Left forelimb (tissue), 1 donor: ENCODE results near the gene FIS1.
"Not testable (repeated sequence)": the region's sequence is repeated elsewhere in the genome, so short reads cannot be mapped to it uniquely, and the experiment has no call there.

ENCODE experiments used
- DNase-seq: peaks from one replicate; pipeline ENCODE4 v3.0.0-alpha.2; 2018; ENCODE audit warnings: low spot score

Gene FIS1

DNA sequence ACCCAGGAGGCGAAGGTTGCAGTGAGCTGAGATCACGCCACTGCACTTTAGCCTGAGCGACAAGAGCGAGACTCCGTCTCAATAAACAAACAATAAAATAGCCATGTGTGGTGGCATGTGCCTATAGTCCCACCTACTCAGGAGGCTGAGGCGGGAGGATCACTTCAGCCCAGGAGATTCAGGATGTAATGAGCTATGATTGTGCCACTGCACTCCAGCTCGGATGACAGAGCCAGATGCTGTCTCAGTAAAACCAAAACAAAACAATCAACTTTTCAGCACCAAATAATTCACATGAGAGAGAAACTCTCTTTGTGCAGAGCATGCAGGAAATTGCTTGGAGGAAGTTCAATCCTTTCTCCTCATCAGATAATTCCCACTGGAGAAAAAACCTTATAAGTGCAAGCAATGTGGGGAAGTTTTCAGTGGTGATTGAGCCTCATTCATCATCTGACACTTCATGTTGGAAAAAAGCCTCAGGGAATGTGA lies 13.4 kb upstream of the FIS1 start:
- DNase-seq: no peak

DNA sequence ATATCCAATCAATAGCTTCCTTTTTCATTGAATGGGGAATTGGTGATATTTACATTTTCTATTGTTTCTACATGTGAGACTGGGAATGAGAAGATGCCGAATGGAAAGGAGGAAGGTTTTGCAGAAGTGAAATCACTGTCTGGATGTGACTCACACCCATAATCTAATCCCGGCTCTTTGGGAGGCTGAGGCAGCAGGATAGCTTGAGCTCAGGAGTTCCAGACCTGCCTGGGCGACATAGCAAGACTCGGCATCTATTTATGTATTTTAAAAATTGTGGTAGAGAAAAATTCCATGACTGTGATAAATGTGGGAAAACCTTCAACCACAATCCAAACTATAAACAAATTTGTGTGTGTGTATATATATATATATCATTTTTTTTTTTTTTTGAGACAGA lies 10.9 kb upstream of the FIS1 start:
- DNase-seq: no peak

DNA sequence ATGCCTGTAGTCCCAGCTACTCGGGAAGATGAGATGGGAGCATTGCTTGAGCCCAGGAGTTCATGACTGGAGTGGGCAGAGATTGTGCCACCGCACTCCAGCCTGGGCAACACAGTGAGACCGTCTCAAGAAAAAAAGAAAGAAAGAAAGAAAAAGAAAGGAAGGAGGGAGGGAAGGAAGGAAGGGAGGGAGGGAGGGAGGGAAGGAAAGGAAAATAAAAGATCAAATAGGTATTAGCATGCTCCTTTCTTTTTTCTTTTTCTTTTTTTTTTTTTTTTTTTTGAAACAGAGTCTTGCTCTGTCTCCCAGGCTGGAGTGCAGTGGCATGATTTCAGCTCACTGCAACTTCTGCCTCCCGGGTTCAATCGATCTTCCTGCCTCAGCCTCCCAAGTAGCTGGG lies 8.3 kb upstream of the FIS1 start:
- not testable (repeated sequence) for DNase-seq

DNA sequence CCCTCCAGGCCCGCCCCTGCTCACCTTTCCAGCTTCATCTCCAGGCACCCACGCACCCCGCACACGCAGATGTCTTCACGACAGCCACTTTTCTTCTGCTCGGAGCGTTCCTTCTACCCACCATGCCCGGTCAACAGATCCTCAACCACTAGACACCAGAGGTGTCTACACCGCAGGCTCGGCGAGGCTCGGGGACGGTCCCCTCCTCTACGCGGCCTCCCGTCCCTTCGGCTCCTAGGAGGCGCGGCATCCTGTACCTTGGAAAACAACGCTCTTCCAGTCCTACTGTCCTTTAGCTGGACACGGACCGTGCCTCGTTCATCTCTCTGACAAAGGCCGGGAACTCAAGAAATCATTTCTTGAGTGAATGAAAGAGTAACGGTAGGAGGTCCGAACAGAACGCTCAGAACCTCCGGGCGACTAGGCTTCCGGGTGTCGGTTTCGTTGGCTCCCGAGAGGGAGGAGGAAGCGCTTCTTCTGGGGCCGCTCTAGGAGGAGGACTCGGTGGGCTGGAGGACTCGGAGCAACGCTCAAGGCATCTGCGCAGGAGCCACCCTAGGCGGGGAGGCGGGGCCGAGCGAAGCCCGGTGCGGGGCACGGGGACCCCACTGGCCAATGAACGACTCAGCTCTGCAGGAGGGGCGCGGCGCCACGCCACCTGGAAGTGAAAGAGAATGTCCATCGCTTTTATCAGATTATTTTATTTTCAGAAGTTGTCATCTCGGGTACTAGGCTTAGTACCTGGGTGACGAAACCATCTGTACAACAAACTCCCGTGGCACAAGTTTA lies 7.2 kb upstream of the FIS1 start:
- peak; percentile 98 for DNase-seq

DNA sequence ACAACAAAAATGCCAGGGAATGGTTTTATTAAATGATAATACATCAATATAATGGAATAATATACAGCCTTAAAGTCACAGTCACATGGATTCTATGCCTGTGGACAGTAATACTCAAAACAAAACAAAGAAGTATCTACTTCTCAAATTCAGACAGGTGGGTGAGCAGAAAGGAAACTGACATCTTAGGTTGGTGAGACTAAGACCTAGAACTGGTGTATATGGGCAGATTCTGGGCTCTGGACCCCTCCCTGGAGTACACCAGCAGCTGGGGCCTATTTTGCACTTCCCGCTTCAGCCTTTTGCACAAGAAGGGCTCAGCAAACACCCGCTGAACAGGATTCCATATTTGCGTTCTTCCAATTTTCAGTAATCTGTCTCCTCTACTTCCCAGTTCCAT lies 5.4 kb upstream of the FIS1 start:
- no peak for DNase-seq

DNA sequence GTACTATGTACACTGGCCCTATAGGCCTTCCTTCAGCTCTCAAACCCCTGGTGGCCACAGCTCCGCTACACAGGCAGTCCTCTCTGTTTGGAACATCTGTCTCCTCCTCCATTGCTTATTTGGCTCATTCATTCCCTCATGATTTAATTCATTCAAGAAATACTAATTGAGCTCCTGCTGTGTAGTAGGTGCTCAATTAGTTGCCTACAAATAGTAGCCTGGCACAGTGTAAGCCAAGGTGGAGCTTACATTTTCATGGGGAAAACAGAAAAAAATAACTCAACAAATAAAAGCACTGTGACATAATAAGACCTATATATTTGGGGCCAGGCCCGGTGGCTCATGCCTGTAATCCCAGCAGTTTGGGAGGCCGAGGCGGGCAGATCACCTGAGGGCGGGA lies 3.4 kb upstream of the FIS1 start:
- DNase-seq: no peak

DNA sequence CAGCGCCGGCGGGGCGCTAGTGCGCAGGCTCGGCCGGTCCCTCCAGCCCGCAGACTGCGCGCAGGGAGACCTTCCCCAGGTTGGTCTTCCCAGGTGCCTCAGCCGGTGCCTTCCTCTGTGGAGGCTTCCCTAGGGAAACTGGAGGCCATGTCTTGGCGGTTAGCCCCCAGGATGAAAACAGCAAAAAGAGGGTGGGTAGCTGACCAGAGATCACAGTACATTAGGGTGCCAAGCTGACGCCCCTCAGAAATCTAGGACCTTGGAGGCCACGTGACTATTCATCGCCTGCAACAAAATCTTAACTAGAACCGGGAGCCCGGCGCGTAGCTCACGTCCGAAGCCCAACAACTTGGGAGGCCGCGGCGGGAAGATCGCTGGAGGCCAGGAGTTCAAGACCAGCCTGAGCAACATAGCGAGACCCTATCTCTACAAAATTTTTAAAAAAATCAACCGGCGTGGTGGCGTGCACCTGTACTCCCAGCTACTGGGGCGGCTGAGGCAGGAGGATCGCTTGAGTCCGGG lies 327 bp upstream of the FIS1 start:
- no peak for DNase-seq

DNA sequence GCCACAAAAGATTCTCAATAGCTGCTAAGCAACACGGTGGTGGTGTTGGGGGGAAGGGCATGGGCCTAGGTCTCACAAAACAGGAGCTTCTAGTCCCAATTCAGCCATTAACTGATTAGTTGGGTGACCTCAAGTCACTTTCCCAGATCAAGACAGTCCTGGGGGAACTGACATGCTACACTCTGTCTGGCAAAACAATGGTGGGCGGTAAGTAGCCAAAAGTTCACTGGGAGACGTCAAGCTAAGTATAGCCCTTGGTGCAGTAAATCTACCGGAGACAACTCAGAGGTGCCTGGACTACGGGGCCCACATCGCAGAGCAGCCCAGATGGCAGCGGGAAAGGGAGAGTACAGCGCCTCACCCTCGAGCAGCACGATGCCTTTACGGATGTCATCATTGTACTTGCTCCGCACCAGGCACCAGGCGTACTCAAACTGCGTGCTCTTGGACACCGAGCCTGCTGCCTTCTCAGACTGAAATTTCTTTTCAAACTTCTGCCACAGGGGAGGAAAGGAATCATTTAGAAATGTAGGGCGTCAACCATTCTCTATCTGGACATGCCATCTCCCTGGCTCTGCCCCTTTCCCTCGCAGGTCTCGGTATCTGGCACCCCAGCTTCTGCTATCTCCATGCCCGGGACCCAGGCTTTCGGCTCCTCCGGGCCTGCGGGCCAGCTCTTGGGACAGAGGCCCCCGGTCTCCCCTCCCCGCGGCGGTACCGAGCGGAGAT lies 1.1 kb downstream of the FIS1 start:
- peak; percentile 80 for DNase-seq

DNA sequence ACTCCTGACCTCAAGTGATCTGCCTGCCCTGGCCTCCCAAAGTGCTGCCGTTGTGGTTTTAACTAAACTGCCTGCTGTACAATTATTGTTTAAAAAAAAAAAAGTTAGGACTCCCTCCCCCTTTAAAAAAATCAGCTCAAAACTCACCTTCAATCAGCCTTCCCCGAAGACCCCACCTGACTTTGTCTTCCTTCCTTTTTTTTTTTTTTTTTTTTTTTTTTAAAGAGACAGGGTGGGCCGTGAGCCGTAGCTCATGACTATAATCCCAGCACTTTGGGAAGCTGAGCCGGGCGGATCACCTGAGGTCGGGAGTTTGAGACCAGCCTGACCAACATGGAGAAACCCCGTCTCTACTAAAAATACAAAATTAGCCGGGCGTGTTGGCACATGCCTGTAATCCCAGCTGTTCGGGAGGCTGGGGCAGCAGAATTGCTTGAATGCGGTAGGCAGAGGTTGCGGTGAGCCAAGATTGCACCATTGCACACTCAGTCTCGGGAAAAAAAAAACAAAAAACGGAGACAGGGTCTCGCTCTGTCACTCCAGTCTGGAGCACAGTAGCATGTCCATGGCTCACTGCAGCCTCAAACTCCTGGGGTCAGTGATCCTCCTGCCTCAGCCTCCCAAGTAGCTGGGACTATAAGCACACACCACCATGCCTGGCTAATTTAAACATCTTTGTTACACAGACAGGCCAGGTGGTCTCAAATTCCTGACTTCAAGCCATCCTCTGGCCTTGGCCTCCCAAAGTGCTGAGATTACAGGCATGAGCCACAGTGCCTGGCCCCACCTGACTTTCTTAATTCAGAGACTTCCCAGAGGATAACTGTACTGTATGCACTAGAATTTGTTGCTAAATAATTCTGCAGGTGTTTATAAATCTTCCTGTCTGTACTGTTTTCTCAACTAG lies 3.2 kb downstream of the FIS1 start:
- DNase-seq: no peak

DNA sequence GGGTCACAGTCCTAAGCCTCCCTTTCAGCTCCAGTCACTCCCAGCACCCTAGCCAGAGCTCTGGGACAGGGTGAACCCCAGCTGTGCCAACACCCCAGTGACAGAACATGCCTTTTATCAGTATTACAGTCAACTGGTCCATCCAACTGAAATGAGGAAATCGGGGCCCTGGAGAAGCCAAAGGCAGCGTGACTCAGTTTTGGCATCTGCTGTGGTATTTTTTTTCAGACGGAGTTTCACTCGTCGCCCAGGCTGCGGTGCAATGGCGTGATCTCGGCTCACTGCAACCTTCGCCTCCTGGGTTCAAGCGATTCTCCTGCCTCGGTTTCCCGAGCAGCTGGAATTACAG lies 3.9 kb downstream of the FIS1 start:
- no peak for DNase-seq

DNA sequence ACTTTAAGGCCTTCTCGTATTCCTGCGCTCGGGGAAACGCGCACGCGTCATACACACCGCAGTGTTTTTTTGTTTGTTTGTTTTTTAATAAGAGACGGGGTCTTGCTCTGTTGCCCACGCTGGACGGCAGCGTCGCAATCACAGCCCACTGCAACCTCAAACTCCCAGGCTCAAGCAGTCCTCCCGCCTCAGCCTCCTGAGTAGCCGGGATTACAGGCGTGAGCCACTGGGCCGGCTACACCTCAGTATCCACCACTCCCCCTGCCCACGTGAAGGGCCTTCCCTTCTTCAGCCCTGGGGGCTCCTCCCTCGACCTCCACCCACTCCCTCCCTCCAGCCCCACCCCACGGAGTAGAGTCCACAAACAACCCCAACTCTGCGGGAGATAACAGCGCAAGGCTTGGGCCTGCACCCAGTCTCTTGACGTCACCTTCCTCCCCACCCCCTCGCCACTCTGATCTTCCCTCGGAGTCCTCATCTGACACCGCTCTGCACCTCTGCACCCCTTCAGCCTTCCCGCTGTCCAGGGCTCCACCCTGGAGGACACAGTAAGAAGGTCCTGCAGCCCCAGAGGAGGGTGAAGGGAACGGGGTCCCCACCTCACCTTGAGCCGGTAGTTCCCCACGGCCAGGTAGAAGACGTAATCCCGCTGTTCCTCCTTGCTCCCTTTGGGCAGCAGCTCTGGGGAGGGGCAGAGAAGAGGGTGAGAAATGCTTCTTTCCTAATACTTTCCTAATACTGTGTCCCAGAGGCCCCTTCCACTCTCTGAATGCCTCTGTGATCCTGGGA lies 4.5 kb downstream of the FIS1 start:
- DNase-seq: no peak

DNA sequence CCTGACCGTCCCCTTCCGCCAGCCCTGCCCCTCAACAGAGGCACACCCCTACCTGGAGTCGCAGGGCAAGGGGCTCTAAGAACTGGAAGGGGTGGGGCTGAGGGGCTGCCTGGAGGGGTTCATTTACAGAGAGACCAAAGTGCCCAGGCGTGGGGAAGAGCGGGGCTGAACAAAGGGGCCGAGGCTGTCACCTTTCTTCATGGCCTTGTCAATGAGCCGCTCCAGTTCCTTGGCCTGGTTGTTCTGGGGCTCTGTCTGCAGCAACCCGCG lies 5.0 kb downstream of the FIS1 start:
- no peak for DNase-seq

DNA sequence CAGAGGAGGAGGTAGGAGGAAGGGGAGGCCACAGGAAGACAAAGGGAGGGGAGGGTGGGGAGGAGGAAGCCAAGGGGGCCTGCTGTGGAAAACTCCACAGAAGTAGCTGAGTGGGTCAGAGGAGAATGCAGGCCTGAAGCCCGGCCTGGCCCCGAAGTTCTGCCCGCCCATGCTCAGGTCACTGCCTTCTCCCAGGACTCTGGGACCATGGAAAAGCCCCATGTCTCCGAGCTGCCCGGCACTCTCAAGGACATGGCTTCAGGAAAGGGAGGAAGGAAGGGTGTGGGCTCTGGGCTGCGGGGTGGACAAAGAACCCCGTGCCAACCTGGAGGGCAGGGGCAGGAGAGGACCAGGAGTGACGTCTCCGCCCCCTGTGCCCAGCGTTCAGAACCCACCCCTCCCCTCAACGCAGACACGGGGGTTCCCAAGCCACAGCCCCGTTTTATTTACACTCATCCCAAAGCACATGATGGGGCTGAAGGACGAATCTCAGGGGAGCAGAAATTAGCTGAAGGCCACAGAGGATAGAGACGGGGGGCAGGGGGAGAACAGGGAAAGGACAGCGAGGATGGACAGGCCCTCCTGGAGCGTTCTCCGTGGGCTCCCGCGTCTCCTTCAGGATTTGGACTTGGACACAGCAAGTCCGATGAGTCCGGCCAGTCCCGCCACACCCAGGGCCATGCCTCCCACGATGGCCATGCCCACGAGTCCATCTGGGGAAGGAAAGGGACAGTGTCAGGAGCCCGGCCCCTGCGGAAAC lies 5.5 kb downstream of the FIS1 start:
- DNase-seq: no peak

DNA sequence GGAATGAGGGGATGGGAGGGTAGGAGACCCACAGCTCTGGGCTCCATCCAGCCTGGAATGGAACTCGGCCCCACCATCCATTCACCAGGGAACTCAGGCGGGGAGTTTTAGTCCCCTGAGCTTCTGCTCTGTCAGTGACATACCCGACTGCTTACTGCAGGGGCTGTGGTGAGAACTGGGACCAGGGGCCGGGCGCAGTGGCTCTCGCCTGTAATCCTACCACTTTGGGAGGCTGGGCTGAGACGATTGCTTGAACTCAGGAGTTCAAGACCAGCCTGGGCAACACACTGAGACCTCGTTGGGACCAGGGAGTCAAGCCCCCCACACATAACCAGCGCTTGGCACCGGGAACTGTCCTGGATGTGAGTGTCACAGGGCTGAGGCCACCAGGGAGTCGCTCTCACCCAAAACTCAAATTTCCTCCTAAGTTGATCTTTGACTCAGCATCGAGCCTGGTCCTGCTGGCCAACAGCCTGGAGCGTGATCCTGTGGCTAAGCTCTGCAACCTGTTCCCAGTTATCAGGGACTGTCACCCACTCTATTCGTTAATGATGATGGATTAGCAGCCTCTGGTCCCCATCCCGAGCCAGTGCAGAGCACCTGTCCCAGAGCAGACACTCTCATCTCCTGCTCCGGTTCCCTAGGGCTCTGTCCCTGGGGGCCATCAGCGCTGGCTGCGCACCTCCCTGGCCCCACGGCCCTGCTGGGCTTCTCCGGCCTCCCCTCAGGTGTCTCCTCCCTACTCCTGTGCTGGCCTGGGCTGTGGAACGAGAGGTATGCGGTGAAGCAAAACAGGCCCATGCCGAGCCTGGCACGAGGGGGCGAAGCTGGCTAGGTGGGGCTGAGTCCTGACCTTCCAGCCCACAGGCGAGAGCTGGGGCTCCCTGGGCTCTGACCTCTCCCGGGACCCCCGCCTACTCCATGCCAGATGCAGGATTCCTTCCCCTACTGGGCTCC lies 6.4 kb downstream of the FIS1 start:
- DNase-seq: no peak

DNA sequence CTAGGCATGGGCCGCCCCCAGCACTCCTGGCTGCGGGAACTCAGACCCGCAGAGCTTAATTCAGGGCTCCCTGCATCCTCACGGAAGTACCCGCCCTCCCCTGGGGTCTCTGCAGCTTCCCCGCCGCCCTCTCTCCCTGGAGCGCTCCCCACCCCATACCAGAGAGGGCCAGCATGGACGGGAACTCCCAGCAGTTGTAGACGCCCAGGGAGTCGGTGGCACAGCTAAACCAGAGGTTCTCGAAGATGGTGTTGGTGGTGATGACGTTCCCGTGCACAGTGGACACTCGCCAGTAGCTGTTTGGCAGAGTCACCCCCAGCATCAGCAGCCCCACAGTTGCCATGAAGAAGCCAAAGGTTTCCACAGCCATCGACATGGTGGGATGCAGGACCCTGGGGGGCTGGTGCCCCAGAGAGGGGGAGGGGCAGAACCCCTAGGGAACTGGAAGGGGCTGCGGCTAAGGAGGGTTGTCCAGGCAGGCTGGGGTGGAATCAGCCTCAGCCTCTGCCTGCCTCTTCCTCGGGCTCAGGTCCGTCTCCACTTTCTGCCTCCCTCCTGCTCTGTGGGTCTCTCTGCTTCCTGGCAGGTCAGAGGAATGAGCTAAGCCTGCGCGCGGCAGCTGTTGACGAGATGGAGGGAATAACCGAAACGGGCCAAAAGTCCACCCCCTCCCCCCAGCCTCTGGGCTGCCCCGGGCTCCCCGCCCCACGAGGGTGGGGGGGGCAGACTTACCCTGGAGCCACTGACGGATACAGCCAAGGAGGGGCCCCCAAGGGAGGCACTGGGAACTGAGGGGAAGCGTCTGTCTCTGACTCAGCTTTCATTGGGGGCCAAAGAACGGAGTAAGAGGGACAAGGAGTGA lies 7.4 kb downstream of the FIS1 start, which contains the start of gene CLDN15:
CLDN15 (minus strand) TSS at position 597 of the 862 bp plus-strand sequence; CDS start at position 376, 221 bp downstream.
- no peak for DNase-seq

DNA sequence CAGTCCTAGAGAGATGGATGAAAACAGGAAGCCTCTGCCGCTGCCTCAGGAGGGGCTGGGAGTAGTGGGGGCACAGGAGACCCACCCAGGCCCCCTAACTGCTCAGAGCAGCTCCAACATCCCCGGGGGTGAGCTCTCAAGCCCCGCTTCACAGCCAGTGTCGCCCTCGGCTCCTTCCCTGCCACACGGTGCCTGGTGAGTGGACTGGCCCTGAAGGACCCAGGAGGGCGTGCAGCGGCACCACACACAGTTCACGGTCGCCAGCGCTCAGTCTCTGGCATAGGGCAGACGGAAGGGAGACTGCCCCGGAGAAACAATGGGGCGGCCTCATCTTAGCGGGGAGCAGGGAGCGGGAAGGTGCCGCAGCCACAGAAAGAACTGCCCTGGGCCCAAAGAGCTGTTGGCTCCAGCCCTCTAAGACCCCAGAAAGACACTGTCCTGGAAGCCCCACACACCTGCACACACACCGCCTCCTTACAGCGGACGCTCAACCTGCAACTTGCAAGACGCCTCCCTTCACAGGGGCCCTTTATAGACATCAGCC lies 8.5 kb downstream of the FIS1 start:
- no peak for DNase-seq

DNA sequence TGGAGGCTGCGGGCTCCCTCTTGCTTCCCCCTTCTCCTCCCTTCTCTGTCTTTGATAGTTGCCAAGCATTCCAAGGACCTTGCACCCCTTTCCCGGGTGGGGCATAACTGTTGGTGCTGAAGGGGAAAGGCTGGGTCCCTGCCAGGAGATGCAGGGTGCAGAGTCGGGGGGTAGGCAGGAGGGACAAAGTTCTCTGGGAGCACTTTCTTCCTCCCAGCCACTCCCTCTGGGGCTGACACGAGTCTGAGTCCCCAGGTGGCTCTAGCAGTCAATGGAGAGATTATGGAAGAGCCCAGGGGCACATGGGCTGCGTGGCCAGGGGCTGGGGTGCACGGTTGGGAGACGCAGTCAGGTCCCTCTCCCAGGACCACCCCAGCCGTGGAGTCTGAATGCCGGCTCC lies 9.4 kb downstream of the FIS1 start:
- DNase-seq: no peak

DNA sequence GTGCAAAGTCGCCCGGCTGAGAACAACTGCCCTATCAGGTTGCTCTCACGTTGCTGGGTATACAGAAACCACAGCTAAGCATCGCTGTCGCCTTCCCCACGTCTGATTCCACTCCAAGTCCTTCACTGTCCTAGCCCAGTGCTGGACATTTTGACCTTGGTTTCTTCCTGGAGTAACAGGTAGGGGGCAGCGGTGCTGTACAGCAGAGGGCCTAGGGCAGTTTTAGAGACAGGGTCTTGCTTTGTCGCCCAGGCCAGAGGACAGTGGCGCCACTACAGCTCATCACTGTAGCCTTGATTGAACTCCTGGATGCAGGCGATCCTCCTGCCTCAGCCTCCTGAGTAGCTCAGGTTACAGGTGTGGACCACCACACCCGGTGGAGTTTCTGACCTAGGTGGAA lies 9.8 kb downstream of the FIS1 start:
- no peak for DNase-seq
